HG02623 (cell line): ENCODE data around the gene TBX10.
"Not testable (repeated sequence)": the region's sequence is repeated elsewhere in the genome, so short reads cannot be mapped to it uniquely, and the experiment has no call there.

Source experiments
- ATAC-seq: cut with Tn5 transposase; IDR thresholded peaks from one replicate; pipeline ENCODE4 v1.9.1; 2021; ENCODE audit warnings: moderate library complexity; ENCODE audit not compliant: unreplicated experiment

TBX10 gene

GRCh38 chr11:67632175-67632981, 7.2 kb downstream of the TBX10 start:
- no peak for ATAC-seq

GRCh38 chr11:67631853-67632174, 7.7 kb downstream of the TBX10 start:
- ATAC-seq, result no peak

- ATAC-seq, result no peak
Observed at GRCh38 chr11:67631411-67631810, 8.2 kb downstream of the TBX10 start.

GRCh38 chr11:67630943-67631331, 8.6 kb downstream of the TBX10 start:
- ATAC-seq, result no peak

GRCh38 chr11:67630228-67630942, 9.2 kb downstream of the TBX10 start:
- peak; percentile 47 for ATAC-seq

- ATAC-seq, result peak; percentile 50
Observed at GRCh38 chr11:67629386-67630227, 10.0 kb downstream of the TBX10 start, which contains the start of gene NUDT8. Gene NUDT8 (minus strand): TSS chr11:67629937. CDS start chr11:67629911, 26 bp downstream.

GRCh38 chr11:67628710-67629385, 10.7 kb downstream of the TBX10 start:
- ATAC-seq, result no peak

GRCh38 chr11:67627812-67628624, 11.5 kb downstream of the TBX10 start:
- no peak for ATAC-seq

GRCh38 chr11:67627441-67627811, 12.1 kb downstream of the TBX10 start:
- no peak for ATAC-seq

- ATAC-seq, result no peak
Observed at GRCh38 chr11:67626970-67627369, 12.6 kb downstream of the TBX10 start.

- ATAC-seq, result not testable (repeated sequence)
Observed at GRCh38 chr11:67626131-67626833, 13.3 kb downstream of the TBX10 start.

- ATAC-seq, result not testable (repeated sequence)
Observed at GRCh38 chr11:67623795-67624194, 15.8 kb downstream of the TBX10 start.

- not testable (repeated sequence) for ATAC-seq
Observed at GRCh38 chr11:67622905-67623304, 16.7 kb downstream of the TBX10 start.

GRCh38 chr11:67621928-67622327, 17.6 kb downstream of the TBX10 start:
- not testable (repeated sequence) for ATAC-seq

- ATAC-seq, result not testable (repeated sequence)
Observed at GRCh38 chr11:67620621-67621020, 18.9 kb downstream of the TBX10 start.

- not testable (repeated sequence) for ATAC-seq
Observed at GRCh38 chr11:67619683-67620618, 19.6 kb downstream of the TBX10 start.

GRCh38 chr11:67618901-67619659, 20.5 kb downstream of the TBX10 start:
- not testable (repeated sequence) for ATAC-seq
